ENCODE data around the gene SLC4A8.

- no peak for TF ChIP-seq CTCF (IDR thresholded peaks at IDR 0.05; ENCODE audit: extremely low read depth in 1 of 2, insufficient read depth in 1 of 2, low read depth in 1 of 2, low read length in 2 of 2)
- no peak for TF ChIP-seq MYC (IDR thresholded peaks at IDR 0.05; ENCODE audit: low read depth, low read length)
- no peak for TF ChIP-seq MAX (IDR thresholded peaks at IDR 0.05; ENCODE audit: insufficient read depth, insufficient read length)
- TF ChIP-seq JUN (IDR thresholded peaks at IDR 0.05; ENCODE audit: borderline replicate concordance, insufficient read depth, insufficient read length, low read depth) = no peak
- TF ChIP-seq POLR2AphosphoS5 (IDR thresholded peaks at IDR 0.05; ENCODE audit: insufficient read depth, low read depth, low read length) = no peak
- no peak for TF ChIP-seq EZH2 (IDR thresholded peaks at IDR 0.05; ENCODE audit: borderline replicate concordance, low read depth, low read length, severe bottlenecking)
- no peak for TF ChIP-seq POLR2A (IDR thresholded peaks at IDR 0.05; ENCODE audit: low read depth, low read length)
Measured at GRCh38 chr12:51538149-51538548, 113.5 kb downstream of the SLC4A8 start.
